CD14-positive monocyte (primary cell): Measurements from ENCODE around the gene ZNF410. TPM values are rescaled to one million over a fixed set of nuclear protein-coding genes. Genes with fewer than 3 reads are reported as not detected.

Experiments
- DNase-seq, 3 donors: peaks; one replicate each; pipeline ENCODE4 v3.0.0-alpha.2; 2011 to 2022
- H2AFZ ChIP-seq: 2 replicates; pipeline ENCODE4 v1.6.0; 2012; ENCODE audit warnings: mild to moderate bottlenecking, low read depth, low read length, inconsistent platforms; ENCODE audit not compliant: insufficient read depth, poor library complexity, severe bottlenecking
- H3K27ac ChIP-seq, 2 donors: 1 replicate in 1 of 2; 2 replicates in 1 of 2; pipeline ENCODE4 v1.5.1; 2012 to 2013; ENCODE audit warnings: low read length in 2 of 2, control low read depth in 1 of 2, inconsistent platforms in 1 of 2, low read depth in 1 of 2, mild to moderate bottlenecking in 1 of 2
- H3K27me3 ChIP-seq, 2 donors: one replicate each; pipeline versions ENCODE4 v1.6.0 to v1.6.1; 2011 to 2013; ENCODE audit warnings: low read length in 2 of 2; ENCODE audit not compliant: control insufficient read depth in 2 of 2, insufficient read depth in 2 of 2
- H3K36me3 ChIP-seq, 2 donors: replicated peaks in 1 of 2; 1 replicate in 1 of 2; 2 replicates in 1 of 2; pipeline versions ENCODE4 v1.5.1 to v1.6.1; 2012 to 2013; ENCODE audit warnings: low read length in 2 of 2, control low read depth in 1 of 2, inconsistent platforms in 1 of 2, mild to moderate bottlenecking in 1 of 2; ENCODE audit not compliant: insufficient read depth in 2 of 2, control insufficient read depth in 1 of 2
- H3K4me1 ChIP-seq, 2 donors: 1 replicate in 1 of 2; 2 replicates in 1 of 2; pipeline versions ENCODE4 v1.5.1 to v1.6.1; 2012 to 2013; ENCODE audit warnings: low read length in 2 of 2, control low read depth in 1 of 2, inconsistent platforms in 1 of 2, mild to moderate bottlenecking in 1 of 2, moderate library complexity in 1 of 2; ENCODE audit not compliant: insufficient read depth in 2 of 2, control insufficient read depth in 1 of 2
- H3K4me2 ChIP-seq: replicated peaks from 2 replicates; pipeline ENCODE3; 2012; ENCODE audit warnings: low read length, moderate library complexity, mild to moderate bottlenecking; ENCODE audit not compliant: poor library complexity, severe bottlenecking; ENCODE audit errors: extremely low read depth
- H3K4me3 ChIP-seq, 3 experiments: fragments of 200-600 bp in 1 of 3; sonication (generic) in 1 of 3; replicated peaks in 1 of 3; 1 replicate in 2 of 3; 2 replicates in 1 of 3; pipeline ENCODE4 v1.5.1; 2011 to 2013; ENCODE audit warnings: low read length in 3 of 3, mild to moderate bottlenecking in 3 of 3, control low read depth in 2 of 3, low read depth in 2 of 3, inconsistent platforms in 1 of 3, moderate library complexity in 1 of 3
- H3K79me2 ChIP-seq: 2 replicates; pipeline ENCODE4 v1.6.0; 2012; ENCODE audit warnings: mild to moderate bottlenecking, control low read depth, inconsistent platforms, low read length, moderate library complexity; ENCODE audit not compliant: insufficient read depth
- H3K9ac ChIP-seq: 2 replicates; pipeline ENCODE4 v1.6.0; 2017; ENCODE audit warnings: low read length, mild to moderate bottlenecking; ENCODE audit not compliant: insufficient read depth, poor library complexity, severe bottlenecking
- H3K9me3 ChIP-seq, 2 donors: replicated peaks in 1 of 2; 1 replicate in 1 of 2; 2 replicates in 1 of 2; pipeline versions ENCODE4 v1.5.1 to v1.6.1; 2012 to 2013; ENCODE audit warnings: low read length in 2 of 2, control low read depth in 1 of 2; ENCODE audit not compliant: control insufficient read depth in 1 of 2, insufficient read depth in 1 of 2
- H4K20me1 ChIP-seq: 2 replicates; pipeline ENCODE4 v1.6.0; 2012; ENCODE audit warnings: mild to moderate bottlenecking, low read length, control low read depth, moderate library complexity; ENCODE audit not compliant: insufficient read depth
- H3K27ac Mint-ChIP-seq, 7 donors: one replicate each; pipeline ENCODE4 v1.8.0; 2020; ENCODE audit warnings: mild to moderate bottlenecking in 7 of 7, mixed read lengths in 7 of 7, moderate library complexity in 6 of 7, inconsistent platforms in 2 of 7
- H3K27me3 Mint-ChIP-seq, 3 donors: one replicate each; pipeline ENCODE4 v1.8.0; 2021 to 2022; ENCODE audit warnings: low read depth in 3 of 3, mild to moderate bottlenecking in 3 of 3, mixed read lengths in 3 of 3, moderate library complexity in 3 of 3, inconsistent platforms in 1 of 3
- H3K36me3 Mint-ChIP-seq, 2 donors: one replicate each; pipeline ENCODE4 v1.8.0; 2020; ENCODE audit warnings: mixed read lengths in 2 of 2, inconsistent platforms in 1 of 2, mild to moderate bottlenecking in 1 of 2
- H3K4me1 Mint-ChIP-seq: one replicate; pipeline ENCODE4 v1.8.0; 2020; ENCODE audit warnings: mild to moderate bottlenecking, mixed read lengths
- H3K4me3 Mint-ChIP-seq, 2 donors: one replicate each; pipeline ENCODE4 v1.8.0; 2020; ENCODE audit warnings: mild to moderate bottlenecking in 2 of 2, mixed read lengths in 2 of 2, moderate library complexity in 1 of 2
- H3K9me3 Mint-ChIP-seq, 7 donors: one replicate each; pipeline ENCODE4 v1.8.0; 2020 to 2022; ENCODE audit warnings: mixed read lengths in 7 of 7, mild to moderate bottlenecking in 6 of 7, moderate library complexity in 6 of 7, inconsistent platforms in 2 of 7
- WGBS: methylation state at CpG from one replicate; pipeline ENCODE4 v1.1.5; 2013; ENCODE audit warnings: missing lambda C conversion rate; ENCODE audit not compliant: insufficient coverage; 5-methylcytosine and 5-hydroxymethylcytosine counted together
- intact Hi-C, 2 donors: fragments of 100-400 bp; cut with micrococcal nuclease; formaldehyde crosslinking; loops; one replicate each; pipeline versions ENCODE4 v1.15.0 to v1.15.1; 2023
- polyA plus RNA-seq, 3 donors: library from polyadenylated mRNA; depleted of rRNA in 1 of 3; unstranded in 2 of 3; stranded (reverse) in 1 of 3; fragments of 300-500 nt in 2 of 3; fragments of >200 nt in 1 of 3; fragmentation: Illumina TruSeq in 2 of 3; gene quantifications; 1 replicate in 2 of 3; 2 replicates in 1 of 3; pipeline ENCODE4 v1.2.3, GENCODE V29; 2012 to 2021
- TF ChIP-seq, protein P1 (sequence below): fragments of 200-600 bp; IDR thresholded peaks from one replicate; pipeline ENCODE4 v1.8.0; 2022; ENCODE audit warnings: antibody characterized with exemption, mild to moderate bottlenecking

The ZNF410 gene
- polyA plus RNA-seq, 3 donors, result 20.4 to 53.3 (median 42.5) TPM

DNA sequence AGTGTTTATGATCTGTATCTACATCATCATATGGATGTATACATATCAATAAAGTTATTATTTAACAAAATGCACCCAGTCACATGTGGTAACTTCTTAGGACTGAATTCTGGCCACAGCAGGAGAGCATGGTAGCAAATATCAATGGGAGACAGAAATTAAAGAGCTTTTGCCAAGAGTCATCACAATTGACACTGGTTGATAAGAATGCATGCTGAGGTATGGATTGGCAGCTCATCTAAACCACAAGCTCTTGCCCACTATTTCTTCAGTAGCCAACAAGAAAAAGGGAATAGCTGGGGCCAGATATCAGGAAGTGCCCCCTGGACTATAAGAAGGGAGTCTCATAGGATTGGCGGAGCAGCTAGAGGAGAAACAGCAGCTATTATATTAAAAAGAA lies 44.5 kb upstream of the ZNF410 start:
- H3K9me3 Mint-ChIP-seq, result peaks cover 0 to 6% (median 0%) of the 10 kb centered on the region in 7 donors
- no peak overlapping the region for H3K4me3 Mint-ChIP-seq
- intact Hi-C loops, result no loop called here
- H3K27me3 ChIP-seq, result no peaks in the 10 kb centered on the region
- TF ChIP-seq, protein P1, sequence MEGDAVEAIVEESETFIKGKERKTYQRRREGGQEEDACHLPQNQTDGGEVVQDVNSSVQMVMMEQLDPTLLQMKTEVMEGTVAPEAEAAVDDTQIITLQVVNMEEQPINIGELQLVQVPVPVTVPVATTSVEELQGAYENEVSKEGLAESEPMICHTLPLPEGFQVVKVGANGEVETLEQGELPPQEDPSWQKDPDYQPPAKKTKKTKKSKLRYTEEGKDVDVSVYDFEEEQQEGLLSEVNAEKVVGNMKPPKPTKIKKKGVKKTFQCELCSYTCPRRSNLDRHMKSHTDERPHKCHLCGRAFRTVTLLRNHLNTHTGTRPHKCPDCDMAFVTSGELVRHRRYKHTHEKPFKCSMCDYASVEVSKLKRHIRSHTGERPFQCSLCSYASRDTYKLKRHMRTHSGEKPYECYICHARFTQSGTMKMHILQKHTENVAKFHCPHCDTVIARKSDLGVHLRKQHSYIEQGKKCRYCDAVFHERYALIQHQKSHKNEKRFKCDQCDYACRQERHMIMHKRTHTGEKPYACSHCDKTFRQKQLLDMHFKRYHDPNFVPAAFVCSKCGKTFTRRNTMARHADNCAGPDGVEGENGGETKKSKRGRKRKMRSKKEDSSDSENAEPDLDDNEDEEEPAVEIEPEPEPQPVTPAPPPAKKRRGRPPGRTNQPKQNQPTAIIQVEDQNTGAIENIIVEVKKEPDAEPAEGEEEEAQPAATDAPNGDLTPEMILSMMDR, result no peak
- no peak overlapping the region for H3K4me2 ChIP-seq
- no peaks in the 10 kb centered on the region for H3K36me3 ChIP-seq
- no peak overlapping the region for H3K9ac ChIP-seq
- H3K36me3 Mint-ChIP-seq, result no peaks in the 10 kb centered on the region
- H4K20me1 ChIP-seq, result no peaks in the 10 kb centered on the region
- DNase-seq, result no peak
- H3K4me1 Mint-ChIP-seq, result peaks cover 12% of the 10 kb centered on the region
- no peaks in the 10 kb centered on the region for H3K9me3 ChIP-seq
- peaks cover 4 to 9% of the 10 kb centered on the region in 2 donors for H3K4me1 ChIP-seq
- H3K27me3 Mint-ChIP-seq, result peaks cover 3 to 5% (median 3%) of the 10 kb centered on the region in 3 donors
- no peak overlapping the region for H3K27ac Mint-ChIP-seq
- H2AFZ ChIP-seq, result no peak overlapping the region
- H3K27ac ChIP-seq, result no peak overlapping the region
- WGBS, result no CpG with 5 or more reads among the region's 1 CpG
- no peaks in the 10 kb centered on the region for H3K79me2 ChIP-seq
- no peak overlapping the region for H3K4me3 ChIP-seq

DNA sequence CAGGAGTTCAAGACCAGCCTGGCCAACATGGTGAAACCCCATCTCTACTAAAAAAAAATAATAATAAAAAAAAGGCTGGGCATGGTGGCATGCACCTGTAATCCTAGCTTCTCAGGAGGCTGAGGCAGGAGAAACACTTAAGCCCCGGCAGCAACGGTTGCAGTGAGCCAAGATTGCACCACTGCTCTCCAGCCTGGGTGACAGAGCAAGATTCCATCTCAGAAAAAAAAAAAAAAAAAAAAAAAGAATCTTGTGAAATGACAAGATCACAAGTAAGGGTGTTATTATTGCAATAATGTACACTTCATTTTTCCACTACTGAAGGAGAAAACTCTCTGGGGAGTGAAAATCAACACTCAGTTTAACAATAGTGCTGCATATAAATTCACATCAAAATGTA lies 43.8 kb upstream of the ZNF410 start:
- Histone ChIP-seq H3K36me3 (no peaks in the 10 kb centered on the region), H3K79me2 (no peaks in the 10 kb centered on the region), H3K4me3 (no peak overlapping the region), H3K9ac (no peak overlapping the region), H3K9me3 (no peaks in the 10 kb centered on the region), H3K27me3 (no peaks in the 10 kb centered on the region), H3K4me2 (no peak overlapping the region), H2AFZ (no peak overlapping the region), H3K4me1 (peaks cover 4 to 9% of the 10 kb centered on the region in 2 donors), H3K27ac (no peak overlapping the region), H4K20me1 (no peaks in the 10 kb centered on the region)
- no peaks in the 10 kb centered on the region for H3K36me3 Mint-ChIP-seq
- intact Hi-C loops, result no loop called here
- WGBS, result no CpG with 5 or more reads among the region's 2 CpGs
- H3K4me1 Mint-ChIP-seq, result peaks cover 12% of the 10 kb centered on the region
- TF ChIP-seq, protein P1, result no peak
- H3K9me3 Mint-ChIP-seq, result peaks cover 0 to 6% (median 0%) of the 10 kb centered on the region in 7 donors
- H3K27ac Mint-ChIP-seq, result peak overlapping the region in 4 of 7 donors; percentile 6 to 57 (median 23)
- peaks cover 3 to 5% (median 5%) of the 10 kb centered on the region in 3 donors for H3K27me3 Mint-ChIP-seq
- peak in 2 of 3 donors; percentile 6 to 12 for DNase-seq
- H3K4me3 Mint-ChIP-seq, result no peak overlapping the region
